Heart right ventricle (tissue), 16 donors: ENCODE results near the gene DOCK2. TPM values are rescaled to one million over a fixed set of nuclear protein-coding genes. Genes with fewer than 3 reads are reported as not detected.

Experiments used
- ATAC-seq, 8 donors: fragments of 200-7000 bp; cut with Tn5 transposase; one replicate each; pipeline ENCODE4 v1.9.1; 2020; ENCODE audit warnings: mild to moderate bottlenecking in 8 of 8, moderate library complexity in 8 of 8, moderate number of reproducible peaks in 1 of 8
- DNase-seq, 2 donors: peaks; one replicate each; pipeline ENCODE4 v3.0.0-alpha.2; 2020
- H3K27ac ChIP-seq, 10 donors: fragments of 200-600 bp; sonication (generic) in 2 of 10; one replicate each; pipeline versions ENCODE4 v1.5.0 to v1.8.0; 2020 to 2022; ENCODE audit warnings: mild to moderate bottlenecking in 3 of 10
- H3K27me3 ChIP-seq, 7 donors: fragments of 200-600 bp; one replicate each; pipeline ENCODE4 v1.8.0; 2021 to 2022; ENCODE audit warnings: mild to moderate bottlenecking in 2 of 7
- H3K36me3 ChIP-seq, 9 donors: fragments of 200-600 bp; sonication (generic) in 1 of 9; one replicate each; pipeline versions ENCODE4 v1.5.0 to v1.8.0; 2020 to 2022; ENCODE audit warnings: mild to moderate bottlenecking in 2 of 9
- H3K4me1 ChIP-seq, 9 donors: fragments of 200-600 bp; sonication (generic) in 1 of 9; one replicate each; pipeline versions ENCODE4 v1.5.0 to v1.8.0; 2020 to 2022; ENCODE audit warnings: mild to moderate bottlenecking in 4 of 9
- H3K4me3 ChIP-seq, 10 donors: fragments of 200-600 bp; sonication (generic) in 2 of 10; one replicate each; pipeline versions ENCODE4 v1.5.0 to v1.8.0; 2020 to 2022; ENCODE audit warnings: mild to moderate bottlenecking in 7 of 10, moderate library complexity in 2 of 10
- H3K9me3 ChIP-seq, 11 donors: fragments of 200-600 bp in 10 of 11; sonication (generic) in 2 of 11; one replicate each; pipeline versions ENCODE4 v1.5.0 to v1.8.0; 2013 to 2022; ENCODE audit warnings: mild to moderate bottlenecking in 2 of 11, control low read depth in 1 of 11, moderate library complexity in 1 of 11
- WGBS, 2 donors: extraction: QIAGEN DNeasy Blood & Tissue Kit; methylation state at CpG; one replicate each; pipeline ENCODE4 v1.1.7; 2013; ENCODE audit warnings: inconsistent platforms in 1 of 2; 5-methylcytosine and 5-hydroxymethylcytosine counted together
- intact Hi-C, 10 donors: fragments of 100-400 bp; cut with DNase I; formaldehyde crosslinking; loops; one replicate each; pipeline versions ENCODE4 v1.11.1 to v1.14.2; 2022
- polyA plus RNA-seq, 2 donors: library from polyadenylated mRNA; stranded (reverse); fragments of 200-250 nt; gene quantifications; one replicate each; pipeline ENCODE4 v1.2.3, GENCODE V29; 2013
- total RNA-seq, 10 donors: library from RNA; stranded (reverse); fragmentation: NEBNext Ultra II Directional in 3 of 10; extraction: Animal tissue kit (Norgen Biotek cat#: 25700) in 3 of 10; gene quantifications; one replicate each; pipeline versions ENCODE4 v1.2.1 to v1.2.4, GENCODE V29; 2021 to 2023
- TF ChIP-seq, protein P1 (sequence below), 9 donors: fragments of 200-600 bp; sonication (generic) in 2 of 9; IDR thresholded peaks; one replicate each; pipeline versions ENCODE4 v1.5.0 to v1.8.0; 2021 to 2022; ENCODE audit warnings: antibody characterized with exemption in 9 of 9, mild to moderate bottlenecking in 5 of 9, moderate library complexity in 1 of 9
- donor health status: Arrhythmogenic right ventricular cardiomyopathy.
- donor health status: ischemic (EF 13 %, LVEDD 7.1; RV severe dilation, severe dysfunction).
- donor health status: healthy with polysubstance abuse.
- donor health status: DM: no; HTN: yes; CAD: no.
- donor health status: DM: no; HTN: no; CAD: no.
- donor health status: ischemic (EF 25% LVEDD 6.9; RV normal size, moderate dysfunction).
- donor health status: ischemic (EF 25% LVEDD 5.7; RV mildly dilated, moderate dysfunction).
- donor health status: healthy.
- donor health status: DM: yes; HTN: yes; CAD: no.
- donor health status: Ischemic cardiomyopathy.
- donor health status: ischemic (EF 35%, LVEDD 5.7; RV mildly dilated, moderate dysfunction).
- donor health status: nonischemic (EF 11% LVEDD 7.7; RV severe dilation, severe dysfunction).
- donor health status: DM: yes; HTN: yes; CAD: no.
- donor health status: PGD.
- donor health status: ischemic (EF 29% LVEDD 5.4; RV normal size, mild dysfunction).
- donor health status: nonischemic (EF 23%, LVEDD 6.1; RV moderate dilation, normal function).

The DOCK2 gene
- total and polyA plus RNA-seq, 12 donors = 1.2 to 24.6 (median 4.2) TPM

DNA sequence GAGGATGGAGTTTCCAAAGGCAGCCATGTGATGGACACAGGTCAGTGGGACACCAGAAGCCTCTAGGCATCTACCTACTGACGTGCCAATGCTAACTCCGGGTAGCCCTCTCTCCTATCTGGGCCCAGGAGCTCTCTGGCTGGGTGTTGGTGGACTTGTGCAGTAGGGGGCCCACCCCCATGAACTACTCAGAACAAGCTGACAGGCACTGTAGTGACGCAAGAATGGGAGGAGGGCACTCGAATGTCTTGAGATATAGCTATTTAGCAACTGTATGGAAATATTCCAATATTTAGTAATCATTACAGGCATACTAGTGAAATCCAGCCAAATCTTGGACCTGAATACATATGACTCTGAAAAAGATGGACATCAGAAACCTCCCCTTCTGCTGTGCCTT, 5.7 kb upstream of the DOCK2 start:
- WGBS, 2 donors = 81 to 84% methylated on average over 4 of the region's 4 CpGs
- TF ChIP-seq, protein P1, sequence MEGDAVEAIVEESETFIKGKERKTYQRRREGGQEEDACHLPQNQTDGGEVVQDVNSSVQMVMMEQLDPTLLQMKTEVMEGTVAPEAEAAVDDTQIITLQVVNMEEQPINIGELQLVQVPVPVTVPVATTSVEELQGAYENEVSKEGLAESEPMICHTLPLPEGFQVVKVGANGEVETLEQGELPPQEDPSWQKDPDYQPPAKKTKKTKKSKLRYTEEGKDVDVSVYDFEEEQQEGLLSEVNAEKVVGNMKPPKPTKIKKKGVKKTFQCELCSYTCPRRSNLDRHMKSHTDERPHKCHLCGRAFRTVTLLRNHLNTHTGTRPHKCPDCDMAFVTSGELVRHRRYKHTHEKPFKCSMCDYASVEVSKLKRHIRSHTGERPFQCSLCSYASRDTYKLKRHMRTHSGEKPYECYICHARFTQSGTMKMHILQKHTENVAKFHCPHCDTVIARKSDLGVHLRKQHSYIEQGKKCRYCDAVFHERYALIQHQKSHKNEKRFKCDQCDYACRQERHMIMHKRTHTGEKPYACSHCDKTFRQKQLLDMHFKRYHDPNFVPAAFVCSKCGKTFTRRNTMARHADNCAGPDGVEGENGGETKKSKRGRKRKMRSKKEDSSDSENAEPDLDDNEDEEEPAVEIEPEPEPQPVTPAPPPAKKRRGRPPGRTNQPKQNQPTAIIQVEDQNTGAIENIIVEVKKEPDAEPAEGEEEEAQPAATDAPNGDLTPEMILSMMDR (IDR thresholded peaks at IDR 0.05) = no peak
- intact Hi-C loops = no loop called here
- peaks cover 0 to 4% (median 0%) of the 10 kb centered on the region in 9 donors for H3K4me1 ChIP-seq
- no peaks in the 10 kb centered on the region for H3K36me3 ChIP-seq
- no peak overlapping the region for H3K4me3 ChIP-seq
- no peak for DNase-seq
- peaks cover 0 to 15% (median 6%) of the 10 kb centered on the region in 7 donors for H3K27me3 ChIP-seq
- H3K27ac ChIP-seq = no peak overlapping the region
- ATAC-seq = no peak
- H3K9me3 ChIP-seq = peaks cover 0 to 12% (median 0%) of the 10 kb centered on the region in 11 donors

DNA sequence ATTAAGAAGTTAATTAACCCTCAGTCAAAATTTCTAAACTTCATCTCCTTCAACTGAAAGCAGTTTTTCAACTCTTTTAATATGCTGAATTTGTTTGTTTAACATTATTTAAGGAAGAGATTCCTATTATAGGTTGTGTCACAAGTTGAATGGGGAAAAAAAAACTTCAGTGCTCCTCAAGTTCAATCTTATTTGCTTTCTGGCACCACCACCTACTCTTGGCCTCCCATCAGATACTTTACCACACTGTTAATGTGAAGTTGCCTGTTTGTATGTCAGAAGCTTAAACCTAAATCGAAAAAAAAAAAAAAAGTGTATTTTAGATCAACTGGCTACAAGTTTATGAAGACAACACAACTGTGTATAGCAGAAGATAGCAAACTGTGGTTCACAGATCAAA, 4.1 kb upstream of the DOCK2 start:
- TF ChIP-seq, protein P1 (IDR thresholded peaks at IDR 0.05) = no peak
- no peak overlapping the region for H3K4me3 ChIP-seq
- intact Hi-C loops = no loop called here
- ATAC-seq (no peak), DNase-seq (no peak)
- peaks cover 0 to 12% (median 0%) of the 10 kb centered on the region in 11 donors for H3K9me3 ChIP-seq
- H3K4me1 ChIP-seq = peaks cover 0 to 13% (median 0%) of the 10 kb centered on the region in 9 donors
- WGBS, 2 donors = 61 to 67% methylated on average over 1 of the region's 1 CpG
- no peak overlapping the region for H3K27ac ChIP-seq
- H3K36me3 ChIP-seq = no peaks in the 10 kb centered on the region
- peaks cover 0 to 31% (median 22%) of the 10 kb centered on the region in 7 donors for H3K27me3 ChIP-seq

DNA sequence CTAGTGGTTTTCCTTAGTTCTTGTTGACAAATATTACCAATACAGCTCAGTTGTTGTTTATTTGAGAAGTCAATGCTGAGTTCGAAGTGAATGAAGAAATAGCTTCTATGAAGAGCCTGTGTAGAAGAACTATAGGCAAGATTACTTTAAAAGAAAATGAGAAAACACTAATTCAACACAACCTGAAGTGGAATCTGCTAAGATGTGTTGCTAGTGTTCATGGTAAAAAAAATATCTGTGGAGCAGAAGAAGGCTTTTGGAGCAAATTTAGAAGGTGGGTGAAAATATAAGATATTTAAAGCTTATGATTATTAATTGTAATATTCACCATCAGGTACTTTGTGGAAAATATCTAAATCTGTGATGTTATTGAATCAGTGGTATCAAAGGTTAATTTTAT, 2.5 kb upstream of the DOCK2 start:
- no peak for DNase-seq
- Histone ChIP-seq H3K27me3 (peaks cover 0 to 39% (median 25%) of the 10 kb centered on the region in 7 donors), H3K4me3 (no peak overlapping the region), H3K9me3 (peaks cover 0 to 19% (median 4%) of the 10 kb centered on the region in 11 donors), H3K4me1 (peaks cover 0 to 25% (median 0%) of the 10 kb centered on the region in 9 donors), H3K36me3 (no peaks in the 10 kb centered on the region), H3K27ac (no peak overlapping the region)
- 68 to 72% methylated on average over 1 of the region's 1 CpG for WGBS, 2 donors
- intact Hi-C loops = no loop called here
- TF ChIP-seq, protein P1 (IDR thresholded peaks at IDR 0.05) = no peak
- no peak for ATAC-seq

DNA sequence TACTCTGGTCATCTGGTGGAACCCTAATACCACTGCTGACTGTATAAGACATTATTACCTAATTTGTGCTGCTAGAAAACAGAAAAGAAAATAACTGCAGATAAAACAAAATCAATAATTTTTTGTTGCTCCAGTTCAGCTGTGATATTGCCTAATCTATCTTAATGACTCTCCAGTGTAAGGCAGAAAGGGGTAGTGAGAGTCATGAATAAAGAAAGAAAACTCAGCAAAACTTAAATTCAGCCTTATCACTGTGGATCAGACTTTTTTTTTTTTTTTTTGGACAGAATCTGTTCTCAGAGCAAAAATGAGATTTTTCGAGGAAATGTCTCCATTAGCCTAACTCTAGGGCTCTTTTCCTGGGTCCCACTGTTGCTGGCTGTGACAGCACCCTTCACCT, 1.1 kb upstream of the DOCK2 start:
- H3K27me3 ChIP-seq = peaks cover 0 to 41% (median 25%) of the 10 kb centered on the region in 7 donors
- WGBS, 2 donors = 56 to 81% methylated on average over 1 of the region's 1 CpG
- ATAC-seq (no peak), DNase-seq (no peak)
- H3K27ac ChIP-seq = peak overlapping the region in 1 of 10 donors; percentile 3
- H3K36me3 ChIP-seq = no peaks in the 10 kb centered on the region
- no peak overlapping the region for H3K4me3 ChIP-seq
- intact Hi-C loops = no loop called here
- H3K9me3 ChIP-seq = peaks cover 0 to 22% (median 6%) of the 10 kb centered on the region in 11 donors
- TF ChIP-seq, protein P1 (IDR thresholded peaks at IDR 0.05) = no peak
- peaks cover 0 to 36% (median 0%) of the 10 kb centered on the region in 9 donors for H3K4me1 ChIP-seq
